Measurements from ENCODE around the gene TRIM47. TPM values are rescaled to one million over a fixed set of nuclear protein-coding genes. Genes with fewer than 3 reads are reported as not detected.
A peak's percentile ranks its signal among the peaks of the same experiment; 100 is the strongest.

Gene TRIM47
- total and polyA plus RNA-seq, 2 of the 13 experiments (the other 11 are each of a cell fraction or from before 2014, with no cell fraction given): 33.5 to 82.0 TPM

GRCh38 chr17:75877752-75878173 lies 618 bp downstream of the TRIM47 start (continued):
- no peak for TF ChIP-seq JARID2 (CRISPR knock-in tag; IDR thresholded peaks at IDR 0.05; ENCODE audit: insufficient replicate concordance)
- no peak for TF ChIP-seq TBX3 (IDR thresholded peaks at IDR 0.05; ENCODE audit: borderline replicate concordance)
- no peak for TF ChIP-seq NFATC3 (CRISPR knock-in tag; IDR thresholded peaks at IDR 0.05)
- no peak for TF ChIP-seq KDM3A (CRISPR knock-in tag; IDR thresholded peaks at IDR 0.05; ENCODE audit: low read depth)
- no peak for TF ChIP-seq ZNF703 (CRISPR knock-in tag; IDR thresholded peaks at IDR 0.05; ENCODE audit: borderline replicate concordance)
- no peak for TF ChIP-seq ZNF766 (CRISPR knock-in tag; IDR thresholded peaks at IDR 0.05; ENCODE audit: borderline replicate concordance)
- TF ChIP-seq HOMEZ (CRISPR knock-in tag; IDR thresholded peaks at IDR 0.05; ENCODE audit: low read depth): no peak
- 0 out of 2 replicates have a peak, but pooled peaks have one; percentile 22 for TF ChIP-seq THAP7 (CRISPR knock-in tag; IDR thresholded peaks at IDR 0.05)
- TF ChIP-seq DR1 (CRISPR knock-in tag; IDR thresholded peaks at IDR 0.05): 0 out of 2 replicates have a peak, but pooled peaks have one; percentile 62
- no peak; the same call in 1 of the 2 replicates for TF ChIP-seq ZNF557 (CRISPR knock-in tag; IDR thresholded peaks at IDR 0.05)
- TF ChIP-seq ZNF761 (CRISPR knock-in tag; conservative IDR thresholded peaks at IDR 0.05): no peak
- TF ChIP-seq KLF16 (CRISPR knock-in tag; IDR thresholded peaks at IDR 0.05): peak in 1 of 2 experiments; percentile 93; a peak in 1 of 4 replicates
- no peak for TF ChIP-seq ZNF740 (CRISPR knock-in tag; IDR thresholded peaks at IDR 0.05)
- TF ChIP-seq GATAD1 (CRISPR knock-in tag; IDR thresholded peaks at IDR 0.05): no peak
- TF ChIP-seq STAG1 (CRISPR knock-in tag; IDR thresholded peaks at IDR 0.05): peak; percentile 47
- no peak for TF ChIP-seq ZNF510 (CRISPR knock-in tag; IDR thresholded peaks at IDR 0.05; ENCODE audit: low read depth)
- TF ChIP-seq YEATS2 (CRISPR knock-in tag; IDR thresholded peaks at IDR 0.05; ENCODE audit: borderline replicate concordance): no peak
- no peak for TF ChIP-seq ZNF282 (IDR thresholded peaks at IDR 0.05; ENCODE audit: partially characterized antibody)
- no peak for TF ChIP-seq ZNF430 (CRISPR knock-in tag; IDR thresholded peaks at IDR 0.05)
- peak; percentile 17; the same call in 1 of the 2 replicates for TF ChIP-seq ERF (CRISPR knock-in tag; IDR thresholded peaks at IDR 0.05)
- no peak for TF ChIP-seq AHDC1 (CRISPR knock-in tag; IDR thresholded peaks at IDR 0.05; ENCODE audit: borderline replicate concordance)
- TF ChIP-seq FOXO1 (CRISPR knock-in tag; IDR thresholded peaks at IDR 0.05): peak; percentile 67; the same call in 1 of the 2 replicates
- no peak for TF ChIP-seq ZNF264 (CRISPR knock-in tag; IDR thresholded peaks at IDR 0.05)

Data from HepG2 (cell line).